ENCODE measurements around the gene BRIP1. TPM values are rescaled to one million over a fixed set of nuclear protein-coding genes. Genes with fewer than 3 reads are reported as not detected.

BRIP1 gene
- total and polyA plus RNA-seq, 2 donors (not counting 1 experiment from before 2014, with no cell fraction given), result 4.0 to 8.1 TPM

DNA sequence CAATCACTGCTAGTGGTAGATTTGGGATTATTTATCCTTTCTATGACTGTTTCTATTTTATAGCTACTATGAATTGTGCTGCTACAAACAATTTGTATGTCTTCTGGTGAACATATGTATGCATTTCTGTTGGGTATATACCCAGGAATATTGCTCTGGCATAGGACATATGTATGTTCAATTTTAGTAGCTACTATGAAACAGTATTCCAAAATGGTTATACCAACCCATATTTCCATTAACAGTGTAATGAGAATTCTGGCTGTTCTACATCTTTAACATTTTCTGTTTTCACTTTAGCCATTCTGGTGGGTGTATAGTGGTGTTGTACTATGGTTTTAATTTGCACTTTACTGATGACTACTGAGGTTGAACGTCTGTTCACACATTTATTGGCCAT lies 214.7 kb downstream of the BRIP1 start:
- peaks cover 12% of the 10 kb centered on the region for H3K4me1 ChIP-seq (ENCODE audit: control insufficient read depth, extremely low read depth, insufficient read depth, low read length)
- no peaks in the 10 kb centered on the region for H3K36me3 ChIP-seq (ENCODE audit: control insufficient read depth, insufficient read depth, low read length)
- H3K79me2 ChIP-seq (ENCODE audit: control insufficient read depth, insufficient read depth, low read length), result no peaks in the 10 kb centered on the region
- no peak overlapping the region for H3K9ac ChIP-seq (ENCODE audit: insufficient read depth, low read length)
- H3K4me3 ChIP-seq (replicated peaks in 1 of 4; ENCODE audit: control extremely low read depth in 1 of 4, insufficient read depth in 1 of 4, low read depth in 3 of 4, low read length in 4 of 4), result no peak overlapping the region
- no peak overlapping the region for H3K27ac ChIP-seq (ENCODE audit: insufficient read depth, low read length)
- no peak overlapping the region for H2AFZ ChIP-seq (ENCODE audit: low read length)
- no peak for TF ChIP-seq CTCF (conservative IDR thresholded peaks at IDR 0.05 in 1 of 2, IDR thresholded peaks at IDR 0.05 in 1 of 2; ENCODE audit: low read depth in 1 of 2, low read length in 2 of 2)
- TF ChIP-seq EZH2 (IDR thresholded peaks at IDR 0.05; ENCODE audit: low read length, missing control alignments), result no peak
- H4K20me1 ChIP-seq (ENCODE audit: control insufficient read depth, extremely low read depth, insufficient read depth, low read length), result no peaks in the 10 kb centered on the region
- no peak overlapping the region for H3K4me2 ChIP-seq (ENCODE audit: extremely low read depth, insufficient read depth, low read length)
- no peaks in the 10 kb centered on the region for H3K9me3 ChIP-seq (ENCODE audit: control insufficient read depth, insufficient read depth, low read depth, low read length)
- no peaks in the 10 kb centered on the region for H3K27me3 ChIP-seq (ENCODE audit: control insufficient read depth, insufficient read depth, low read length)
- no peak for DNase-seq (ENCODE audit: low read depth in 2 of 2)

GRCh38 chr17:61647047-61647446 lies 216.3 kb downstream of the BRIP1 start:
- H3K9ac ChIP-seq (ENCODE audit: insufficient read depth, low read length), result no peak overlapping the region
- H3K4me2 ChIP-seq (ENCODE audit: extremely low read depth, insufficient read depth, low read length), result peak overlapping the region; percentile 75
- no peaks in the 10 kb centered on the region for H3K36me3 ChIP-seq (ENCODE audit: control insufficient read depth, insufficient read depth, low read length)
- no peaks in the 10 kb centered on the region for H3K79me2 ChIP-seq (ENCODE audit: control insufficient read depth, insufficient read depth, low read length)
- DNase-seq (ENCODE audit: low read depth in 2 of 2), result peak; percentile 68 to 83
- no peak overlapping the region for H2AFZ ChIP-seq (ENCODE audit: low read length)
- H3K4me1 ChIP-seq (ENCODE audit: control insufficient read depth, extremely low read depth, insufficient read depth, low read length), result peaks cover 12% of the 10 kb centered on the region
- no peaks in the 10 kb centered on the region for H3K9me3 ChIP-seq (ENCODE audit: control insufficient read depth, insufficient read depth, low read depth, low read length)
- TF ChIP-seq EZH2 (IDR thresholded peaks at IDR 0.05; ENCODE audit: low read length, missing control alignments) (no peak), CTCF (conservative IDR thresholded peaks at IDR 0.05 in 1 of 2, IDR thresholded peaks at IDR 0.05 in 1 of 2; ENCODE audit: low read depth in 1 of 2, low read length in 2 of 2) (no peak)
- no peaks in the 10 kb centered on the region for H3K27me3 ChIP-seq (ENCODE audit: control insufficient read depth, insufficient read depth, low read length)
- no peak overlapping the region for H3K4me3 ChIP-seq (replicated peaks in 1 of 4; ENCODE audit: control extremely low read depth in 1 of 4, insufficient read depth in 1 of 4, low read depth in 3 of 4, low read length in 4 of 4)
- no peaks in the 10 kb centered on the region for H4K20me1 ChIP-seq (ENCODE audit: control insufficient read depth, extremely low read depth, insufficient read depth, low read length)
- no peak overlapping the region for H3K27ac ChIP-seq (ENCODE audit: insufficient read depth, low read length)

GRCh38 chr17:61646482-61646881 lies 216.8 kb downstream of the BRIP1 start:
- Histone ChIP-seq H4K20me1 (ENCODE audit: control insufficient read depth, extremely low read depth, insufficient read depth, low read length) (no peaks in the 10 kb centered on the region), H3K9ac (ENCODE audit: insufficient read depth, low read length) (no peak overlapping the region), H3K27ac (ENCODE audit: insufficient read depth, low read length) (peak overlapping the region; percentile 34), H3K27me3 (ENCODE audit: control insufficient read depth, insufficient read depth, low read length) (no peaks in the 10 kb centered on the region), H3K4me2 (ENCODE audit: extremely low read depth, insufficient read depth, low read length) (peak overlapping the region; percentile 40), H3K36me3 (ENCODE audit: control insufficient read depth, insufficient read depth, low read length) (no peaks in the 10 kb centered on the region), H3K9me3 (ENCODE audit: control insufficient read depth, insufficient read depth, low read depth, low read length) (no peaks in the 10 kb centered on the region), H3K79me2 (ENCODE audit: control insufficient read depth, insufficient read depth, low read length) (no peaks in the 10 kb centered on the region), H3K4me1 (ENCODE audit: control insufficient read depth, extremely low read depth, insufficient read depth, low read length) (peaks cover 12% of the 10 kb centered on the region), H3K4me3 (replicated peaks in 1 of 4; ENCODE audit: control extremely low read depth in 1 of 4, insufficient read depth in 1 of 4, low read depth in 3 of 4, low read length in 4 of 4) (no peak overlapping the region), H2AFZ (ENCODE audit: low read length) (no peak overlapping the region)
- DNase-seq (ENCODE audit: low read depth in 2 of 2), result no peak
- TF ChIP-seq EZH2 (IDR thresholded peaks at IDR 0.05; ENCODE audit: low read length, missing control alignments) (no peak), CTCF (conservative IDR thresholded peaks at IDR 0.05 in 1 of 2, IDR thresholded peaks at IDR 0.05 in 1 of 2; ENCODE audit: low read depth in 1 of 2, low read length in 2 of 2) (no peak)
